Smooth muscle cell (in vitro differentiated cells): ENCODE data around the gene NTNG2. TPM values are rescaled to one million over a fixed set of nuclear protein-coding genes. Genes with fewer than 3 reads are reported as not detected.

ENCODE experiments used
- DNase-seq: peaks from one replicate; lab custom pipeline; 2025; ENCODE audit not compliant: unreplicated experiment; lab: John Stamatoyannopoulos, UW
- H2AFZ ChIP-seq: fragments of 200-600 bp; sonication (generic); 2 replicates; pipeline ENCODE4 v1.6.0; 2016; ENCODE audit warnings: antibody characterized with exemption, low read depth, mild to moderate bottlenecking
- H3F3A ChIP-seq: fragments of 200-600 bp; sonication (generic); 2 replicates; pipeline ENCODE4 v1.6.0; 2017; ENCODE audit warnings: antibody characterized with exemption, low read depth
- H3K27ac ChIP-seq: fragments of 200-600 bp; sonication (generic); 2 replicates; pipeline ENCODE4 v1.5.1; 2016; ENCODE audit warnings: low read depth, mild to moderate bottlenecking
- H3K27me3 ChIP-seq: fragments of 200-600 bp; sonication (generic); 2 replicates; pipeline ENCODE4 v1.6.1; 2016; ENCODE audit warnings: low read depth, mild to moderate bottlenecking
- H3K36me3 ChIP-seq: fragments of 200-600 bp; sonication (generic); 2 replicates; pipeline ENCODE4 v1.5.1; 2016; ENCODE audit warnings: low read depth
- H3K4me1 ChIP-seq: fragments of 200-600 bp; sonication (generic); 2 replicates; pipeline ENCODE4 v1.5.1; 2016; ENCODE audit warnings: low read depth
- H3K4me2 ChIP-seq: fragments of 200-600 bp; sonication (generic); 2 replicates; pipeline ENCODE4 v1.6.0; 2016; ENCODE audit warnings: mild to moderate bottlenecking
- H3K4me3 ChIP-seq: fragments of 200-600 bp; sonication (generic); 2 replicates; pipeline ENCODE4 v1.5.1; 2016; ENCODE audit warnings: mild to moderate bottlenecking
- H3K79me2 ChIP-seq: fragments of 200-600 bp; sonication (generic); 2 replicates; pipeline ENCODE4 v1.6.0; 2016; ENCODE audit warnings: low read depth, mild to moderate bottlenecking
- H3K9ac ChIP-seq: fragments of 200-600 bp; sonication (generic); 2 replicates; pipeline ENCODE4 v1.6.0; 2016; ENCODE audit warnings: low read depth
- H3K9me3 ChIP-seq: fragments of 200-600 bp; sonication (generic); replicated peaks from 2 replicates; pipeline ENCODE4 v1.5.1; 2016; ENCODE audit warnings: low read depth
- H4K20me1 ChIP-seq: fragments of 200-600 bp; sonication (generic); 2 replicates; pipeline ENCODE4 v1.6.0; 2016; ENCODE audit warnings: low read depth
- WGBS: methylation state at CpG from one replicate; pipeline ENCODE4 v1.1.7; 2016; ENCODE audit warnings: low lambda C conversion rate; 5-methylcytosine and 5-hydroxymethylcytosine counted together
- polyA plus RNA-seq: library from polyadenylated mRNA; unstranded; fragments of >200 nt; fragmentation: Nextera tagmentation; extraction: Ambion mirVana; gene quantifications from 2 replicates; pipeline ENCODE4 v1.2.1, GENCODE V29; 2016
- total RNA-seq: library from RNA; depleted of rRNA; stranded (reverse); fragments of >200 nt; gene quantifications from 2 replicates; pipeline ENCODE4 v1.2.3, GENCODE V29; 2014
- TF ChIP-seq, protein P1 (sequence below): fragments of 200-600 bp; sonication (generic); IDR thresholded peaks from 2 replicates; pipeline ENCODE4 v1.5.1; 2017; ENCODE audit warnings: borderline replicate concordance, mild to moderate bottlenecking, antibody characterized with exemption; ENCODE audit not compliant: insufficient read depth, poor library complexity, severe bottlenecking

NTNG2 gene
- total and polyA plus RNA-seq, 2 experiments from 2014 or later = 0.36 to 1.0 TPM

DNA sequence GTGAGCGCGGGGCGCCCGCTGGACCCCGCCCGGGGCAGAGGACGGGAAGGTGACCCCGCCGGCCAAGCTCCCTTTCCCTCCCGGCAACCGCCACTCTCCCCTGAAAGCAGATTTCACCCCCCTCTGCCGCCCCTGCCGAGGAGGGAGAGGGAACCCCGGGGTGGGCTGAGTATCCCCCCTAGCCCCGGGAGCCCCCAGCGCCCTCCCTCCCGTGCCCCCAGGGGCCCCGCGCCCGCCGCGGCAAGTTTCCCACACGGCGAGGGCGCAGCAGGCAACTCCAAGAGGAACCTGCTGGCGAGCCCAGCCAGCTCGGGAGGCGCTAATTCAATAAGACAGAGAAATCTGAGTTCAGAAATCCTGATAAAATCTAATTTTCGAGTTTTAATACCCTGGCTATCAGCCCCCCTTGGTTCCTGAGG, 1.6 kb downstream of the NTNG2 start:
- peaks cover 92% of the 10 kb centered on the region for H3K27me3 ChIP-seq
- H3K9me3 ChIP-seq = no peaks in the 10 kb centered on the region
- TF ChIP-seq, protein P1, sequence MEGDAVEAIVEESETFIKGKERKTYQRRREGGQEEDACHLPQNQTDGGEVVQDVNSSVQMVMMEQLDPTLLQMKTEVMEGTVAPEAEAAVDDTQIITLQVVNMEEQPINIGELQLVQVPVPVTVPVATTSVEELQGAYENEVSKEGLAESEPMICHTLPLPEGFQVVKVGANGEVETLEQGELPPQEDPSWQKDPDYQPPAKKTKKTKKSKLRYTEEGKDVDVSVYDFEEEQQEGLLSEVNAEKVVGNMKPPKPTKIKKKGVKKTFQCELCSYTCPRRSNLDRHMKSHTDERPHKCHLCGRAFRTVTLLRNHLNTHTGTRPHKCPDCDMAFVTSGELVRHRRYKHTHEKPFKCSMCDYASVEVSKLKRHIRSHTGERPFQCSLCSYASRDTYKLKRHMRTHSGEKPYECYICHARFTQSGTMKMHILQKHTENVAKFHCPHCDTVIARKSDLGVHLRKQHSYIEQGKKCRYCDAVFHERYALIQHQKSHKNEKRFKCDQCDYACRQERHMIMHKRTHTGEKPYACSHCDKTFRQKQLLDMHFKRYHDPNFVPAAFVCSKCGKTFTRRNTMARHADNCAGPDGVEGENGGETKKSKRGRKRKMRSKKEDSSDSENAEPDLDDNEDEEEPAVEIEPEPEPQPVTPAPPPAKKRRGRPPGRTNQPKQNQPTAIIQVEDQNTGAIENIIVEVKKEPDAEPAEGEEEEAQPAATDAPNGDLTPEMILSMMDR = no peak
- H2AFZ ChIP-seq = no peak overlapping the region
- peaks cover 17% of the 10 kb centered on the region for H4K20me1 ChIP-seq
- no peaks in the 10 kb centered on the region for H3K79me2 ChIP-seq
- H3K4me2 ChIP-seq = peak overlapping the region; percentile 95
- H3K4me1 ChIP-seq = peaks cover 13% of the 10 kb centered on the region
- peak overlapping the region; percentile 64 for H3K4me3 ChIP-seq
- H3K9ac ChIP-seq = no peak overlapping the region
- H3K36me3 ChIP-seq = no peaks in the 10 kb centered on the region
- no peaks in the 10 kb centered on the region for H3F3A ChIP-seq
- WGBS = 1% methylated on average over 20 of the region's 29 CpGs
- H3K27ac ChIP-seq = no peak overlapping the region
- no peak for DNase-seq

DNA sequence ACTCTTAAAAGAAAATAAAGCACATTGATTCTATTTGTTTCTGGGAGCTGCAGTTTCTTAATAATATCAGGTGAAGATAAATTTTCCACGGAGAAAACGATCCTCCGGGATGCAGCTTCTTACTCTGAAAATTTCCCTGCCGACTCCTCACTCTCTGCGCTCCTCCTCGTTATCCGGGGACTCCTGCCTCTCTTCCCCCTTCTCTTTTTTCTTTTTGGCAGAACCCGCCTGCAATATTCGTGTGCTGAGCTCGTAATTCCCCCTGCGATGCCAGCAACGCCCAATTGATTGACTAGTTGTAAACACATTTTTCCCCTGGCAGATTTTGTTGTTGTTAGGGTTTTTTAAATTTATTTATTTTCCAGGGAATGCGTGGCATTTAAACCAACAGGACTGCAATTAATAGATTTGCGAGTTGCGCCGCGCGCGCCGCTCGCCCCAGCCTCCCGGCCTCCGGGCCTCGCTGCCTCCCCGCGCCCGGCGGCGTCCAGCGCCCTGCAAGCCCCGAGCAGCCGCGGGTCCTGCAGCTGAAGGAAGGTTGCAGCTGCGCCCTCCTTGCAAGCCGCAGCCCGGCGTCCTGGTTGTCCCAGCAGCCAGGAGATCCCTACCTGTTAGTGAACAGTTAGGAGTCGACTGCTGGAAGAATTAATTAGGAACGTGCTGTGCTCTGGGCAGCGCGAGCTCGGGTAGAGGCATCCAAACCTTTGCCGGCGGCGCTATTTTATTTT, 2.2 kb downstream of the NTNG2 start:
- WGBS = 18% methylated on average over 45 of the region's 45 CpGs
- no peak for DNase-seq
- Histone ChIP-seq H3K4me3 (no peak overlapping the region), H3K79me2 (no peaks in the 10 kb centered on the region), H3K27me3 (peaks cover 91% of the 10 kb centered on the region), H3K27ac (no peak overlapping the region), H3K9ac (no peak overlapping the region), H3F3A (no peaks in the 10 kb centered on the region), H2AFZ (no peak overlapping the region), H4K20me1 (peaks cover 17% of the 10 kb centered on the region), H3K4me2 (peak overlapping the region; percentile 95), H3K36me3 (no peaks in the 10 kb centered on the region), H3K9me3 (no peaks in the 10 kb centered on the region), H3K4me1 (peaks cover 13% of the 10 kb centered on the region)
- TF ChIP-seq, protein P1 = no peak

DNA sequence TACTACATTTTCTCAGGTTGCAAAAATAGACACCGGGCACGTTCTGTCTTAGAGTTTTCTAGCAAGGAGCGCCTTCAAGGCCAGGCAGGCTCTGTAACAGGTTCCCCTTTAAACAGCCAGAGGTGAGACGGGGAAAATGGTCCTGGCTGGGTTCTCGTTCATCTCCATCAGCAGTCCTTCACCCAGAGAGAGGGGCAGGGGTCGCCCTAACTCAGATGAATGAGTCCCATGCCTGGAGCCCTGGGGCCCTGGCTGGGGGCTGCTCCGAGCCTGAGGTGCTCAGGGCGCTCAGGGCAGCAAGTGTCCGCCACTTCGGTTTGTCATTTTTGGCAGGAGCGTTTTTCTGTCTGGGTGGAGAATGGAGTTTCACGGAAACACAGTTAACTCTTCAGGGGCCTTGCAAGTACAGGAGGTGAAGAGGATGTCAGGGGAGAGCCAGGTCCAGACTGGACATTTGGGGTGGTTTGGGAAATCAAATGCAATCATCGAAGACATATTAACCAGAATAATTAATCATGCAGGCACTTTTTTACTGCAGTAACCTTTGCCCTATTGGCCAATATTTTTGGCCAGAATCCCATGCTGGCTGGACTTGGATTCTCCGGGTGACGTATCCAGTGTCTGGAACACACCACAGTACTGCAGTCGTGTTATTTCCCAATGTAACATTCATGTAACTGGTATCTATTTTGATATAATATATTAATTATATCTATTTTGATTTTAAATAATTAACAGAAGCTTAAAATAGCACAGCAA, 2.9 kb downstream of the NTNG2 start:
- no peak overlapping the region for H3K4me2 ChIP-seq
- TF ChIP-seq, protein P1 = no peak
- H3K9me3 ChIP-seq = no peaks in the 10 kb centered on the region
- peaks cover 13% of the 10 kb centered on the region for H3K4me1 ChIP-seq
- no peak for DNase-seq
- H2AFZ ChIP-seq = no peak overlapping the region
- H3K9ac ChIP-seq = no peak overlapping the region
- no peaks in the 10 kb centered on the region for H3F3A ChIP-seq
- H4K20me1 ChIP-seq = peaks cover 17% of the 10 kb centered on the region
- peaks cover 91% of the 10 kb centered on the region for H3K27me3 ChIP-seq
- WGBS = 52% methylated on average over 16 of the region's 16 CpGs
- H3K36me3 ChIP-seq = no peaks in the 10 kb centered on the region
- H3K4me3 ChIP-seq = no peak overlapping the region
- no peak overlapping the region for H3K27ac ChIP-seq
- no peaks in the 10 kb centered on the region for H3K79me2 ChIP-seq
